Panc1 (cell line): ENCODE results near the gene COQ8A. TPM values are rescaled to one million over a fixed set of nuclear protein-coding genes. Genes with fewer than 3 reads are reported as not detected.

Experiments used
- ATAC-seq: fragments of 200-7000 bp; cut with Tn5 transposase; 2 replicates; pipeline ENCODE4 v1.9.1; 2020; ENCODE audit warnings: mild to moderate bottlenecking, moderate library complexity
- BruUV-seq: library from RNA; stranded (reverse); fragments of 400-500 nt; replicated peaks from 2 replicates; lab custom pipeline; 2021; lab: Mats Ljungman, UMichigan
- CTCF ChIA-PET: fragments of 300-600 bp; sonication (Branson Sonifier 250); formaldehyde crosslinking; loops from one replicate; lab custom pipeline; 2022; ENCODE audit warnings: antibody characterized with exemption; lab: Charles Lee
- POLR2A ChIA-PET: fragments of 300-600 bp; sonication (Branson Sonifier 250); formaldehyde crosslinking; loops from one replicate; lab custom pipeline; 2022; ENCODE audit warnings: antibody characterized with exemption; lab: Charles Lee
- DNase-seq: peaks from one replicate; pipeline ENCODE4 v3.0.0-alpha.2; 2010; ENCODE audit warnings: low read depth, low spot score
- H3K27ac ChIP-seq: 2 replicates; pipeline ENCODE4 v1.5.1; 2011; ENCODE audit warnings: mild to moderate bottlenecking, low read length, inconsistent platforms
- H3K27me3 ChIP-seq: fragments of 200-500 bp; sonication (Bioruptor generic); 2 replicates; pipeline ENCODE4 v1.6.0; 2014; ENCODE audit warnings: low read length, inconsistent platforms; ENCODE audit not compliant: control insufficient read depth, insufficient read depth
- H3K36me3 ChIP-seq: fragments of 200-500 bp; sonication (Bioruptor generic); 2 replicates; pipeline ENCODE4 v1.5.1; 2014; ENCODE audit warnings: inconsistent platforms, mild to moderate bottlenecking, low read length, moderate library complexity; ENCODE audit not compliant: control insufficient read depth, insufficient read depth
- H3K4me1 ChIP-seq: 2 replicates; pipeline ENCODE4 v1.5.1; 2011; ENCODE audit warnings: inconsistent platforms, mild to moderate bottlenecking, low read length, moderate library complexity; ENCODE audit not compliant: control insufficient read depth, insufficient read depth
- H3K4me3 ChIP-seq, 2 experiments: 2 replicates each; pipeline ENCODE4 v1.5.1; 2011 to 2012; ENCODE audit warnings: low read depth in 2 of 2, low read length in 2 of 2, mild to moderate bottlenecking in 2 of 2, inconsistent platforms in 1 of 2, moderate library complexity in 1 of 2
- H3K9me3 ChIP-seq: fragments of 200-500 bp; sonication (Bioruptor generic); 2 replicates; pipeline ENCODE4 v1.5.1; 2014; ENCODE audit warnings: low read depth, mild to moderate bottlenecking, inconsistent platforms, low read length, moderate library complexity; ENCODE audit not compliant: control insufficient read depth, insufficient read depth
- POLR2AphosphoS5 ChIP-seq: IDR thresholded peaks from 2 replicates; pipeline ENCODE4 v1.6.1; 2012; ENCODE audit warnings: mild to moderate bottlenecking, low read depth, low read length, moderate library complexity
- REST ChIP-seq, 2 experiments: IDR thresholded peaks; 2 replicates each; pipeline ENCODE4 v1.6.1; 2011 to 2012; ENCODE audit warnings: low read depth in 2 of 2, control low read depth in 1 of 2, low read length in 1 of 2, mild to moderate bottlenecking in 1 of 2, moderate library complexity in 1 of 2; ENCODE audit not compliant: insufficient read depth in 1 of 2
- SIN3A ChIP-seq: IDR thresholded peaks from 2 replicates; pipeline ENCODE4 v1.6.1; 2012; ENCODE audit warnings: low read depth, mild to moderate bottlenecking, low read length, moderate library complexity, borderline replicate concordance; ENCODE audit not compliant: insufficient read depth
- TCF7L2 ChIP-seq: IDR thresholded peaks from 2 replicates; pipeline ENCODE4 v1.6.1; 2011; ENCODE audit warnings: mild to moderate bottlenecking, low read depth, low read length, inconsistent platforms
- in situ Hi-C: cut with HindIII; loops from 2 replicates; pipeline ENCODE4 v1.10.0; 2016; ENCODE audit warnings: low sequenced_read_pairs, low pct_unique_long_range_greater_than_20kb
- intact Hi-C: fragments of 100-400 bp; cut with micrococcal nuclease; formaldehyde crosslinking; loops from one replicate; pipeline ENCODE4 v1.10.0; 2022; ENCODE audit not compliant: unreplicated experiment
- total RNA-seq: library from RNA; stranded (reverse); gene quantifications from one replicate; pipeline ENCODE4 v1.2.1, GENCODE V29; 2021; ENCODE audit not compliant: unreplicated experiment
- TF ChIP-seq, protein P1 (sequence below): fragments of 450-650 bp; IDR thresholded peaks from 2 replicates; pipeline ENCODE4 v1.5.1; 2017; ENCODE audit warnings: mild to moderate bottlenecking

The COQ8A gene
- total RNA-seq, 1 experiment from 2014 or later, result 15.1 TPM

GRCh38 chr1:226915672-226915995 lies 24.5 kb upstream of the COQ8A start:
- intact Hi-C loops, result no loop called here
- ATAC-seq, result no peak
- ChIA-PET POLR2A (interaction anchor here (1.3 kb wide), 1 partner anchor 15 kb away, joined by 3 read pairs; no protein-coding TSS in a partner anchor), CTCF (no interaction called here)
- no peaks in the 10 kb centered on the region for H3K4me1 ChIP-seq
- H3K4me3 ChIP-seq, result no peak overlapping the region
- H3K36me3 ChIP-seq, result no peaks in the 10 kb centered on the region
- H3K27ac ChIP-seq, result no peak overlapping the region
- no TSS peak for BruUV-seq
- H3K9me3 ChIP-seq, result no peaks in the 10 kb centered on the region
- no peaks in the 10 kb centered on the region for H3K27me3 ChIP-seq
- DNase-seq, result no peak
- no peak for TF ChIP-seq SIN3A
- TF ChIP-seq POLR2AphosphoS5, result no peak
- TF ChIP-seq, protein P1, sequence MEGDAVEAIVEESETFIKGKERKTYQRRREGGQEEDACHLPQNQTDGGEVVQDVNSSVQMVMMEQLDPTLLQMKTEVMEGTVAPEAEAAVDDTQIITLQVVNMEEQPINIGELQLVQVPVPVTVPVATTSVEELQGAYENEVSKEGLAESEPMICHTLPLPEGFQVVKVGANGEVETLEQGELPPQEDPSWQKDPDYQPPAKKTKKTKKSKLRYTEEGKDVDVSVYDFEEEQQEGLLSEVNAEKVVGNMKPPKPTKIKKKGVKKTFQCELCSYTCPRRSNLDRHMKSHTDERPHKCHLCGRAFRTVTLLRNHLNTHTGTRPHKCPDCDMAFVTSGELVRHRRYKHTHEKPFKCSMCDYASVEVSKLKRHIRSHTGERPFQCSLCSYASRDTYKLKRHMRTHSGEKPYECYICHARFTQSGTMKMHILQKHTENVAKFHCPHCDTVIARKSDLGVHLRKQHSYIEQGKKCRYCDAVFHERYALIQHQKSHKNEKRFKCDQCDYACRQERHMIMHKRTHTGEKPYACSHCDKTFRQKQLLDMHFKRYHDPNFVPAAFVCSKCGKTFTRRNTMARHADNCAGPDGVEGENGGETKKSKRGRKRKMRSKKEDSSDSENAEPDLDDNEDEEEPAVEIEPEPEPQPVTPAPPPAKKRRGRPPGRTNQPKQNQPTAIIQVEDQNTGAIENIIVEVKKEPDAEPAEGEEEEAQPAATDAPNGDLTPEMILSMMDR, result no peak
- no peak for TF ChIP-seq TCF7L2
- no peak for TF ChIP-seq REST (IDR thresholded peaks at IDR 0.05; ENCODE audit: insufficient read depth in 1 of 2, low read depth in 2 of 2, low read length in 1 of 2)
- in situ Hi-C loops, result no loop called here

- TF ChIP-seq REST (IDR thresholded peaks at IDR 0.05; ENCODE audit: insufficient read depth in 1 of 2, low read depth in 2 of 2, low read length in 1 of 2) (no peak), POLR2AphosphoS5 (no peak), SIN3A (no peak), TCF7L2 (no peak)
- TF ChIP-seq, protein P1, result no peak
- BruUV-seq, result no TSS peak
- no peak for DNase-seq
- intact Hi-C loops, result no loop called here
- H3K27ac ChIP-seq, result no peak overlapping the region
- CTCF ChIA-PET, result no interaction called here
- H3K36me3 ChIP-seq, result no peaks in the 10 kb centered on the region
- in situ Hi-C loops, result no loop called here
- no peak overlapping the region for H3K4me3 ChIP-seq
- H3K9me3 ChIP-seq, result no peaks in the 10 kb centered on the region
- H3K27me3 ChIP-seq, result no peaks in the 10 kb centered on the region
- no peaks in the 10 kb centered on the region for H3K4me1 ChIP-seq
- no peak for ATAC-seq
- POLR2A ChIA-PET, result no interaction called here
Measured at GRCh38 chr1:226916497-226916896, 23.6 kb upstream of the COQ8A start.
